Measurements from ENCODE around the gene OCA2. TPM values are rescaled to one million over a fixed set of nuclear protein-coding genes. Genes with fewer than 3 reads are reported as not detected.

Gene OCA2
- total and polyA plus RNA-seq, 2 of the 8 experiments (the other 6 are each of a cell fraction or from before 2014, with no cell fraction given) = 0.20 TPM

- DNase-seq (ENCODE audit: low read depth in 1 of 2, low spot score in 2 of 2) = no peak
- no peaks in the 10 kb centered on the region for H3K36me3 ChIP-seq (ENCODE audit: control insufficient read depth in 2 of 4, insufficient read depth in 4 of 4, low read length in 3 of 4)
- H4K5ac ChIP-seq (ENCODE audit: insufficient read length, low read depth, low read length) = no peak overlapping the region
- FAIRE-seq = no peak
- no peak overlapping the region for H3K9ac ChIP-seq (replicated peaks in 1 of 4; ENCODE audit: extremely low read depth in 1 of 4, low read depth in 3 of 4, low read length in 3 of 4)
- no peak overlapping the region for H3K23ac ChIP-seq (ENCODE audit: insufficient read length)
- no peak overlapping the region for H2BK12ac ChIP-seq (ENCODE audit: low read depth, low read length)
- no peak overlapping the region for H2BK15ac ChIP-seq (ENCODE audit: low read length)
- no peaks in the 10 kb centered on the region for H3K79me1 ChIP-seq (ENCODE audit: low read depth, low read length)
- H3K27me3 ChIP-seq (replicated peaks in 1 of 4; ENCODE audit: control insufficient read depth in 3 of 4, extremely low read depth in 1 of 4, insufficient read depth in 3 of 4, low read length in 3 of 4) = peaks cover 0 to 2% (median 0%) of the 10 kb centered on the region in 4 experiments; a peak in 1 of 7 replicates
- H3K14ac ChIP-seq (ENCODE audit: insufficient read length) = no peak overlapping the region
- H2BK120ac ChIP-seq (replicated peaks; ENCODE audit: low read depth, low read length) = no peak overlapping the region
- H2BK5ac ChIP-seq (ENCODE audit: low read depth, low read length) = no peak overlapping the region; the same call in 1 of the 2 replicates
- POLR2A ChIA-PET (ENCODE audit: partially characterized antibody) = interaction anchor here (0.6 kb wide), 1 partner anchor 240 kb away, joined by 3 read pairs; no protein-coding TSS in a partner anchor
- H3K4me3 ChIP-seq (ENCODE audit: extremely low read depth in 1 of 4, insufficient read depth in 2 of 4, low read depth in 3 of 4, low read length in 4 of 4) = no peak overlapping the region
- H2AK5ac ChIP-seq (ENCODE audit: low read depth, low read length) = no peak overlapping the region
- TF ChIP-seq TBP (IDR thresholded peaks at IDR 0.05; ENCODE audit: low read depth, low read length) (no peak), CBX8 (IDR thresholded peaks at IDR 0.05; ENCODE audit: borderline replicate concordance, low read depth, low read length) (no peak), CBX5 (IDR thresholded peaks at IDR 0.05; ENCODE audit: low read depth, low read length) (no peak), ATF2 (IDR thresholded peaks at IDR 0.05; ENCODE audit: low read length) (no peak), CTCF (IDR thresholded peaks at IDR 0.05; ENCODE audit: control extremely low read depth in 1 of 3, insufficient read depth in 1 of 3, low read depth in 1 of 3, low read length in 3 of 3) (no peak)
- CTCF ChIA-PET (ENCODE audit: partially characterized antibody) = interaction anchor here (1.0 to 1.1 kb wide), 2 partner anchors 9 to 11 kb away, joined by 4 read pairs; no protein-coding TSS in a partner anchor
- H4K20me1 ChIP-seq (replicated peaks in 1 of 2; ENCODE audit: control insufficient read depth in 1 of 2, insufficient read depth in 2 of 2, low read length in 2 of 2) = no peaks in the 10 kb centered on the region
- no peak overlapping the region for H4K8ac ChIP-seq (ENCODE audit: extremely low read depth, insufficient read depth, low read length)
- no peak overlapping the region for H3K56ac ChIP-seq (replicated peaks; ENCODE audit: insufficient read length, low read depth, low read length)
- H3K18ac ChIP-seq (ENCODE audit: extremely low read depth, low read length) = no peak overlapping the region
- H2AFZ ChIP-seq (ENCODE audit: low read length) = no peak overlapping the region
- no peak overlapping the region for H2BK20ac ChIP-seq (ENCODE audit: low read length)
- peaks cover 5% of the 10 kb centered on the region in 2 experiments; a peak in 2 of 4 replicates for H3K9me3 ChIP-seq (ENCODE audit: insufficient read depth in 2 of 2, low read depth in 1 of 2, low read length in 1 of 2)
- no peak overlapping the region for H4K91ac ChIP-seq (replicated peaks; ENCODE audit: insufficient read length, low read length)
- no peak overlapping the region for H3K4me2 ChIP-seq (ENCODE audit: insufficient read depth in 1 of 2, low read depth in 2 of 2, low read length in 2 of 2)
- 92% methylated on average over 9 of the region's 9 CpGs; no CpG with 5 or more reads in 1 of the 2 experiments for WGBS, 2 experiments (ENCODE audit: extremely low coverage in 1 of 2, insufficient coverage in 1 of 2, insufficient read length in 1 of 2, insufficient replicate concordance in 2 of 2, low coverage in 1 of 2, low lambda C conversion rate in 2 of 2, missing lambda C conversion rate in 1 of 2)
- H3K4me1 ChIP-seq (replicated peaks in 1 of 4; ENCODE audit: control insufficient read depth in 3 of 4, insufficient read depth in 4 of 4, low read length in 3 of 4) = peaks cover 0 to 5% (median 0%) of the 10 kb centered on the region in 4 experiments; a peak in 2 of 7 replicates
- H3K27ac ChIP-seq (ENCODE audit: low read depth, low read length) = no peak overlapping the region
- no peaks in the 10 kb centered on the region for H3K79me2 ChIP-seq (ENCODE audit: control insufficient read depth in 1 of 2, insufficient read depth in 2 of 2, low read length in 2 of 2)
- no peak overlapping the region for H3K4ac ChIP-seq (replicated peaks; ENCODE audit: insufficient read length, low read depth, low read length)
- no peaks in the 10 kb centered on the region for H3K23me2 ChIP-seq (ENCODE audit: low read depth, low read length)
Observed at GRCh38 chr15:27934782-27935181, 164.3 kb downstream of the OCA2 start.

All from H1 (cell line).